HG03520 (cell line): ENCODE data around the gene OSBPL2.

Experiments used
- ATAC-seq: cut with Tn5 transposase; IDR thresholded peaks from one replicate; pipeline ENCODE4 v1.9.1; 2021; ENCODE audit warnings: mild to moderate bottlenecking, moderate library complexity; ENCODE audit not compliant: unreplicated experiment

The OSBPL2 gene

DNA sequence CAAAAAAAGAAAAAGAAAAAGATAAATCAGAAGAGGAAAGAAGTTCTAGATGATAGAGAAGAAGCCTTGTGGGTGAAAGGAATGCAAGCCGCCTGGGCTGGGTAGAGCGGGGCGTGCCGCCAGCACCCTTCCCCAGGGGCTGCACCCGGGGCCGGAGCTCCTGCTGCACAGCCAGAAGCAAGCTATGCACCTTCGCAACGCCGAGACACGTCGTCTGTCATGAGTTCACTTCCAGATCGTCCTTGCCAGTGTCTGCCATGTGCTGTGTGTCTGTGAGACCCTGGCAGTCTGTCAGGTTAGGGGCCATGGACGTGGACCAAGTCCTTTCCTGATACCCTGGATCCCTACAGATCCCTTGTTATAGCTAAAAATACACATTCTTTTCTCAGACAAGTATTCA is 38.9 kb downstream of the OSBPL2 start:
- ATAC-seq = no peak

DNA sequence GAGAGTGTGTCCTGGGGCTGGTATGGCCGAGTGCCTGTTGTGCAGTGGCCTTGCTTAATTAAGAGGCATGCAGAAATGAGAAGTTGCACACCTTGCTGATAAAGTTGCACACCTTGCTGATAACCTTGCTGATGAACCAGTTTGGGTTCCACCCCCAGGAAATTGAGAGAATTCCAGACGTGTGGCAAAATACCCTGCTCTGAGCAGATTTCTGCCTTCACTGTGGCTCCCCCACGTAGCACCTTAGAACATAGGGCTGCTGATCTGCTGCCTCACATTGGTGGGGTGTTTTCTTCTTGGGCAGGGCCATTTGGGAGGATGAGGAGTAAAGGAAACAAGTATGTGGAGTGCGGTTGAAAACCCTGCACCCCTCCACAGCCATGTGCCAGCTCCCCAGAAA is 42.0 kb downstream of the OSBPL2 start:
- ATAC-seq = no peak

DNA sequence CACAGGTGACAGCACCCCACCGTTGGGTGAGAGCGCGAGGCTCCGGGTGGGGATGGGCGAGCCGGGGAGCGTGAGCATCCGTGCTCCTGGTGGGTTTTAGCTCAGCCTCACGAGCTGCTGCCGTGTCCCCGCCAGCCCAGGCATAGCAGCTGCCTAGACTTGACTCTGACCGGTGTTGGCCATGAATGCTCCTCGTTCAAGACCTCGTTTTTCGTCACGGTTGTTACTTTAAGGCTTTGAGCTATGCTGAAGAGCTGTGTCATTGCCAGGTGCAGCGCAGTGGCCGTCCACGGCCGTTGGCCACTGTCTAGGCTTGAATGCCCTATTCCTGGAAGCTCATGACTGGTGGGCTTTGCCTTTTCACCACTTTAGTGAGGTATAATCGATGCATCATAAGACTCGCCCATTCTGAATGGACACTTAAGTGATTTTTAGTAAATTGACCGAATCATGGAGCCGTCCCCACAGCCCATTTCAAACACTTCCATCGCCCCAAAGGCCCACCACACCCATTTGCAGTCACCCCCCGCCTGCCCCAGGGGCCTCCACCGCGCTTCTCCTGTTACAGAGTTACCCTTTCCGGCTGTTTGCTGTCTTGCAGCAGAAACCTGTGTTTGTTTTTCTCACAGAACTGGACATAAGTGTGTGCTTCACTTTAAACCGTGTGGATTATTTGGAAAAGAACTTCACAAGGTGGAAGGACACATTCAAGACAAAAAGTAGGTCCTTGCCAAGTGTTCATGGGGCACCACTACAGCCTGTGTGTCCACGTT is 43.0 kb downstream of the OSBPL2 start:
- no peak for ATAC-seq

DNA sequence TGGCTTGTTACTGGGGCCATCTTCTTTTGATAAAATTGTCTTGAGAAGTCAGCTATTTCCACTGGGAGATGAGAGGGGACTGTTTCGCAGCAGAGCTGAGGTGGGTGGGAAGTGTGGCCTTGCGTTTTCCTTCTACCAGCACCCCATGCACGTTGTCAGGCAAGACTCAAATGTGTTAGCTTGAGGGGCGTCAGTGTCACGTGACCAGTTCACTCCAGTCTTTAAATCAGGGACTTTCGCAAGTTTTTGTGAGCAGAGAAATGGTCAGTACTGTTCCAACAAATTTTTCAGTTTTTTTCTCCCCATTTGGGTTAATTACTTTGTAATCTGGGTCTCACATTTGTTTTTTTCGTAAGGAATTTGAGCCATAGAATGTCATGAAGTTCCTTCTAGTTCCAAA is 43.8 kb downstream of the OSBPL2 start:
- ATAC-seq = no peak

DNA sequence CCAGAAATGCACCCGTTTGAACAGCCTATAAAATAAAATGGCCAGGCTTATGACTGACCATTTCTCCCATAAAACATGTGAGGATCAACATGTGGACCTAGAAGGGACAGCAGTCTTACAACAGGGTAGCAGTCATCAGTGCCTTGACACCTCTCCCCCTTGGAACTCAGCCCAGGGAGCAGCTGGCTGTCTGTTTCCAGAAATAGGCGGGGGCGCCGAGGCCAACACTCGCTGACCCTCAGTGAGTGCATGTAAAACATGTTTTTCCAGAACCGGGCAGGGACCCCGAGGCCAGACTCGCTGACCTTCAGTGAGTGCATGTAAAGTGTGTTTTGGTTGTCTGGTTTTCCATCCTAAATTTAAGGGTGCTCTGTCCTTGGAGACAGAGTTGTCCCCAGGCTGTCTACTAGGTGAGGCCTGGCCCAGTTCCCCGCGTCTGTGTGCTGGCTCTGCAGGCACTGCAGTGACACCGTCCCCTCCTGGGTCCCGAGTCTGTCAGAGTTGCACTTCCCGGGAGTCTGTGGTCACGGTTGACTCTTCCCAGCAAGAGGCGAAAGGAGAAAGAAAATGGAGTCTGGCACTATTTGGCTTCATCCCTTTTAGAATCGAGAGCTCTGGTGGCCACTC is 44.7 kb downstream of the OSBPL2 start:
- ATAC-seq = no peak

DNA sequence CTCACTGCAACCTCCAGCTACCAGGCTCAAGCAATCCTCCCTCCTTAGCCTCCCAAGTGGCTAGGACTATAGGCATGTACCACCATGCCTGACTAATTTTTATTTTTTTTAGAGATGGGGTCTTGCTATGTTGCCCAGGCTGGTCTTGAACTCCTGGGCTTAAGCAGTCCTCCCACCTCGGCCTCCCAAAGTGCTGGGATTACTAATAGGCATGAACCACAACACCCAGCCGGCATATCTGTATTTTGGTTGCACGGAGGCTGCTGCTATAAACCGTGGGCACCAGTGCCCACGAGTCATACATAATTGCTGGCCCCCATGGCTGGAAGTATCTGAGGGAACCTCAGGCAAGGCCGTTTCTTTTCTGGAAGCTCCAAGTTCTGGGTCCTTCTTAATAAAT is 46.1 kb downstream of the OSBPL2 start:
- ATAC-seq = no peak

DNA sequence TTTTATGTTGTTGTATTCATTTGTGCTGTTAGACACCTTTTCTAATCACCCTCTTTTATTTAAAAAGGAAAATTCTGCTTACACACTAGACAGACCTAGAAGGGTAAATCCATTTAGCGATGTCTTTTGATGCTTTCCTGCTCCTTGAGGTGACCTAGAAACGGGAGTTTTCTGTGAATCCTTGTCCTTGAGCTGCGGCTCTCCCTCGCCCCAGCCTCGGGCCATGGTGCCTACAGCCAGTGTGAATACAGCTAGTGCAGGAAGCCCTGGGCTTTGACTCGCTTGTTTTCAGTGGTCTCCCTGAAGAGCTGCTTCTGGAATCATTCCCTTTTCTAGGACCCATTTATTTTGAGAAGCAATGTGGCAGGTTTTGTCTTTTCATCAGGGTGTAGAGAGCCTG is 46.8 kb downstream of the OSBPL2 start:
- ATAC-seq = no peak

DNA sequence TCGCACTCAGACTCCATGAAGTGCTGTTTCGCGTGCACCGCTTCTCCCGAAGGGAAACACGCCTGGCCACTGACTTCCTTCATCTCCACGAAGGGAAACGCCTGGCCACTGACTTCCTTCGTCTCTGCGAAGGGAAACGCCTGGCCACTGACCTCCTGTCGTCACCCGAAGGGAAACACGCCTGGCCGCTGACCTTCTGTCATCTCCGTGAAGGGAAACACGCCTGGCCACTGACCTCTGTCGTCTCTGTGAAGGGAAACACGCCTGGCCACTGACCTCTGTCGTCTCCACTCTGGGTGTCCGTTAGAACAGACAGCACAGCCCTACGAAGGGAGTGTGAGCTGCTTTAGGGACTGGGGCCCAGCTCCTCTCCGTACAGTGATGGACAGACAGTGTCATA is 47.4 kb downstream of the OSBPL2 start:
- no peak for ATAC-seq

DNA sequence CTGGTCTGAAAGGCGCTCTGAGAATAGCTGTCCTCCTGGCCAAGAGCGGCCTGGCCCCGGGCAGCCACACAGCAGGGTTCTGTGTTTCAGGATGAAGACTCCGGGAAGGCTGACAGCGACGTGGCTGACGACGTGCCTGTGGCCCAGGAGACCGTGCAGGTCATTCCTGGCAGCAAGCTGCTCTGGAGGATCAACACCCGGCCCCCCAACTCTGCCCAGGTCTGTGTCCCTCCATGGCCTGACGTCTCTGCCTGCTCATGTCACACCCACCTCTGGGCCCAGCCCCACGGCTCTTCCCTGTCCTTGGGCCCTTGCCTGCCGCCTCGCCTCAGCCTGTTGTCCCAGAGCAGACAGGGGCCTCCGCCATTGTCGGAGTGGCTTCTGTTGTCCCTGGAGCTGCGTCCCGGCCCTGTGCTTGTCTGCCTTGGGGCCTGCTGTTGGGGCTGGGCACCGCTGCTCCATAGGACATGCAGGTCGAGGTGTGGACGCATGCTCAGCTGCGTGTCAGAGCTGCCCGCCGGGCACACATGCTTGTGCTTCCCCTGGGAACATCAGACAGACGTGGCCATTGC is 48.3 kb downstream of the OSBPL2 start:
- ATAC-seq = no peak

DNA sequence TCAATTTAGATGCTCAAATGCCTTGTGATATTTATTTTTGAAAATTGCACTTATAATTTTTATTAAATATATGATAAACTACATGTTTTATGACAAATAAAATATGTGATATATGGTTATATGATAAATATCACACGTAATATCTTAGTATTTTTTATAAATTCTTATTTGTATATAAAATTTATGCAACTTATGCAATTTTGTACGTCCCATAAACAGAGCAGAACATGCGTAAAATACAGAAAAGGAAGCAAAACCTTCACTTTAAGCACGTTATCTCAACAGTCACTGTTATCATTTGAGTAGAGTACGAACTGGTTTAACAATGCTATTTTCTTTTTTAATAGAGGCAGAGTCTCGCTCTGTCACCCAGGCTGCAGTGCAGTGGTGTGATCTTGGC is 48.8 kb downstream of the OSBPL2 start:
- ATAC-seq = no peak

DNA sequence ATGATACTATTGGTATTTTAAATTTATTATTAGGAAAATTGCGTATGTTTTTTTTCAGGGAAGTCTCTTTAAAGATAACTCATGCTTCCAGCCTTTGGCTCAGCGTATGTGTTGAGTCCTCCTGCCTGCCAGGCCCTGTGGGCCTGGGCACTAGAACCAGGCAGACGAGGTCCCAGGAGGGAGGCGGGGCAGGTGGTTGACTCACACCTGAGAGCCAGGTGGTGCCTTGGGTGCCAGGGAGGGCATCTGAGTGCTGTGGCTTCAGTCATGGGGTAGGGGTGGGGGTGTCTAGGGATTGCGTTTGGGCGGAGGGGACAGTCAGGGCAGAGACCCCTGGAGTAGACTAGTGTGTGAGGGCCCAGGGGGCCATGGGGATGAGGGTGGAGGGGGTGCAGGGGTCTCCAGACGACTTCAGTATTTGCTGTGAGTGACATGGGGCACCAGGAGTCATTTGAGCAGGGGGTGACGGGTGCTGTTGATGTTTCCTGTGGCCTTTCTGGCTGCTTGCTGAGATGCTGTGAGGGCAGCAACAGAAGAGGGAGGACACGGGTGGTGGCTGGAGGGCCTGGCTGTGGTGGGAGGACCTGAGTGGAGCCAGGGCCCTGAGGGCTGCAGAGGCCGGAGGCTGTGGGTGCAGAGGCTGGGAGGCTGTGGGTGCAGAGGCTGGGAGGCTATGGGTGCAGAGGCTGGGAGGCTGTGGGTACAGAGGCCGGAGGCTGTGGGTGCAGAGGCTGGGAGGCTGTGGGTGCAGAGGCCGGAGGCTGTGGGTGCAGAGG is 49.6 kb downstream of the OSBPL2 start:
- ATAC-seq = no peak

DNA sequence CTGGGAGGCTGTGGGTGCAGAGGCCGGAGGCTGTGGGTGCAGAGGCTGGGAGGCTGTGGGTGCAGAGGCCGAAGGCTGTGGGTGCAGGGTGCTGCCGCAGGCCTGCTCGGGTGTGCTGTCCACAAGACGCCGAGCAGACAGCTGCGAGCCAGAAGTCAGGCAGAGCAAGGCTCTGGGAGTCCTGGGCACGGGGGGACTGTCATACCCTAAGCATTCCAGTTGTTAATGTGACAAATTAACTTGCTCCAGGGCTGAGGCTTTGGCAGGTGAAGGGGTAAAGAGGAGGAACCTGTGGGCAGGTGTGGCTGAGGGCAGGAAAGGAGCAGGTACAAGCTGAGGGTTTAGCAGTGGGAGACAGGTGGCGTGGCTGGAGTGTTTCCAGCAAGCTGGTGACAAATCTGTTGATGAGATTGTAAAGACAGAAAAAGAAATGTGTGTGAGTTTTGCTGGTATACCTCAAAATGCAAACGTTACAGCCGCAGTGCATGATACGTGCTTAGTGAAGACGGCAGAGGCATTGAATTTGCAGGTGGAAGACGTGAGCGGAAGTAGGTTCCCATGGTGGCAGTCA is 50.3 kb downstream of the OSBPL2 start:
- ATAC-seq = no peak

DNA sequence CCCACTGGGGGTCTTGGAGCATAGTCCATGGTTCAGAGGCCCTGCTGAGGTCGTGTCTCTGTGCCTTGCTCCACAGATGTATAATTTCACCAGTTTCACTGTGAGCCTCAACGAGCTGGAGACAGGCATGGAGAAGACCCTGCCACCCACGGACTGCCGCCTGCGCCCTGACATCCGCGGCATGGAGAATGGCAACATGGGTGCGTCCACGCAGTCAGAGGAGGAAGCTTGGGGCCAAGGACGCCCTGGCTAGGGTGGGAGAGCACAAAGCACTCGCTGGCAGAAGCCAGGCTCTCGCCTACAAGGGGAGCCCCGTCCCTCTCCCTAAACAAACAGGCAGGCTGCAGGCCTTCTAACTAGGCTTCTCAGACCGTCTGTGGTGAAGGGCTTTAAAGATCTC is 50.8 kb downstream of the OSBPL2 start:
- no peak for ATAC-seq

DNA sequence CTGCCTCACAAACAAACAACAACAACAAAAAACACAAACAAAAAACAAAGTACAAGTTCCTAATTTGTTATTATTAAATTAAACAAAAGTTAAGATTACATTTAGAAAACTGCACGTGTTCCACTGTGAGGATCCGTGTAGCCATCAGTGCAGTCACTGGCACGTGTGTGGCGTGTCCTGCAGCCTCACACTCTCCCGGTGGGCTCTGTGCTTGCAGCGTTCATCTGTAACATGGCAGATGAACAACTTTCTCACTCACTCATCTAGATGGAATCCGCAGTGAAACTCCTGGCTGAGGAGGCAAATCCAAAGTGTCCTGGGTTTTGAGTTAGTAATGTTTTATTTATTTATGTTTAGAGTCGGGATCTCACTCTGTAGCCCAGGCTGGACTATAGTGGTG is 51.6 kb downstream of the OSBPL2 start:
- ATAC-seq = no peak

DNA sequence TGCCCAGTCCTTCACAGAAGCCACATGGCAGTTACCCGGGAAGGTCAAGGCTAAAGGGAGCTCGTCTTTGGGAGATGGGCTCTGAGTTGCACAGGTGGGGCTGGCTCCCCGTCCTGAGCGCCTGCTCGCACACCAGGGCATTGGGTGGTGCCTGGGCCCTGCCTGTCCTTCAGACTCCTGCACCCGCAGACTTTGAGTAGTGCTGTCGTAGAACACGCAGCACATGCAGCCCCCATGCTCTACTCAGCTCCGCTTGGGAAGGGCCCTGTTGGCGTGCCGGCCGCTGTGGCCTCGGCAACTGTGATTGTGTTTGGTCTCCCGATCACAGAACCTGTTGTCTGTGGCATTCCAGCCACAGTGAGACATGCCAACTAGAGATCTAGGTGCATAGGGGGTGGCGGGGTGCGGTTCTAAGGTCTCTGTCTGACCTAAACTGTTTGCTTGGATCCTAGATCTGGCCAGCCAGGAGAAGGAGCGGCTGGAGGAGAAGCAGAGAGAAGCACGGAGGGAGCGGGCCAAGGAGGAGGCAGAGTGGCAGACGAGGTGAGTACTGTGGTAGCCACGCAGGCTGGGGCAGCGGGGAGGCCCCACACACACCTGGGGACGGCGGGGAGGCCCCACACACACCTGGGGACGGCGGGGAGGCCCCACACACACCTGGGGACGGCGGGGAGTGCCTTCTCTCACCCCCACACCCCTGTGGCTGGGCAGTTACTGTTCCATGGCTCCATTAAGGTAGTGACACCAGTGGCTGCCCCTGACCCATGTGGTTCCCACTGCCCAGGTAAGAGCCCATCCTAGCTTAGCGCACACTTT is 53.1 kb downstream of the OSBPL2 start:
- no peak for ATAC-seq

DNA sequence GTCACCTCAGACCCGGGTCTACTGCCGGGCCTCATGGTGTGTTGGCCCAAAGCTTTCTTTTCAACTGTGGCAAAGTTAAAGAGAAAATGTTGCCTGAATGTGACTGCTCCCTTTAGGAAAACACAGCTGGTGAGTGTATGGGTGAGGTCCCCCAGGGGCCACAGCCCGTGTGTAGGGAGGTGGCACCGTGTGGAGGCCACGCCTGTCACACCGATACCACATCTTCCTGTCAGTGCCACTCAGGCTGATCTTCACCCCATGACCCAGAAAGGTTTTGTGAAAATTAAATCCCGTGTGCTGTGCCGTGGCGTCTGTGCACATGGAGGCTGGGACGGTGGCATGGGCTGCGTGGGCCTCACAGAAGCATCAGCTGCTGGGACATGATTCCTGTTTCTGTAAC is 53.8 kb downstream of the OSBPL2 start:
- no peak for ATAC-seq

DNA sequence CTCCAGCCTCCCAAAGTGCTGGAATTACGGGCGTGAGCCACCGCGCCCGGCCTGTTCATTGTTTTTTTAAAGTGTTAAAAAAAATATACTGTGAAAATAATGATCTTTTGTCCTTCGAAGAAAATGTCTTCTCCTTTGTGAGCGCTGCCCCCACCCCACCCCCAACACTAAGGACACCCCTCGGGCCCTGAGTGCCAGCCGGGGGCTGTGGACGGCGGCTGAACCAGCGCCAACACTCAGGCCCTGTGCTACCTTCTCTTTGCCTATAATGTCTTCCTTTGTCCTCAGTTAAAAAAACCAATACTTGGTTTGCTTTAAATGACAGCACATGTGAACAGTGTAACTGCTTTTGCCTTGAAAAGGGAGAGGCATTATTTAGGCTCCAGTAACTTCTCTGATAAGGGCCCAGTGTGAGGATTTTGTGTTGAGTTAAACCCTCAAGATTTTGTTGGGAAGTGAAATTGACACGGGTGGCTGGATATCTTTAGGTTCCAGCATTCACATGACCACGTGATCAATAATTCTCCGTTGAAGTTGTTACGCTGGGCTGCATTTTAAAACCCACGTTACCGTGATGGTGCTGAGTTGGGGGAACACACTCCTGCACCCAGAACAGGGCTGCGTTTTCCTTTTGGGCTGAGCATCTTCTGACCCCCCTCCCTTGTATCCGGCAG is 54.9 kb downstream of the OSBPL2 start:
- ATAC-seq = no peak

DNA sequence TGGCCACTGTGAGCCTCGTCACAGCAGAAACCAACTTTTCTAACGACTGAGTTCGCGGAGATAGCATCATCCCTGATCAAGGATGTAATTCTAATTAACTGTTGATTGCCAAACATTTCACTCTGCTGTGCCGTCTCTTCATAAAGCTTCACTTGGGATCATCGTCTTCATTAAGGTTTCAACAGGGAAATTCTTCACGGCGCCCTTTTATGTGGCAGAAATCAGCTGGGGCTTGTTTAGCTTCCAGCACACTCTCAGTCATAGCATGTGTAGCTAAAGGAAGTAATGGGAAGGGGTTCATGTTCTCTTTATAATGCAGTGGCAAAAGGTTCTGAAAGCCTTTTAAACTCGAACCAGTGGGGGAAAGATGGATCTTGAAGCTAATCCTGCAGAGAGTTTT is 55.6 kb downstream of the OSBPL2 start:
- ATAC-seq = no peak

DNA sequence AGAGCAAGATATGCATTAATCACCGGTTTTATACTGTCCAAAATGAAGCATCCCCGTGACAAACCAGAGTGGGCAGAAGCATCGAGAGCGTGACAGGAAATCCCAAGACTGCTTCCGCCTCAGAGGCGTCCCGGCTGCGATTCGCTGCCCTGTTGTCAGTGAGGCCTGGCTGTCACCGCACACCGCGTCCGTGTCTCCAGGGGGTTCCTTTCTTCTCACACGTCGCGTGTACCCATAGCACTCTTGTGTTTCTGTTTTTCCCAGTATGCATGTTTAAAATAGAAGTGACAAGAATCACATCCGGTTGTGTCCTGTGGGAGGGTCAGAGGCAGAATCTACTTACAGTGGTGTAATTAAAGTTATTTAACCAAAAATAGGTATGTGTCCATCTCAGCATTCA is 56.2 kb downstream of the OSBPL2 start:
- ATAC-seq = no peak
